Measurements from ENCODE around the gene ZNF839. TPM values are rescaled to one million over a fixed set of nuclear protein-coding genes. Genes with fewer than 3 reads are reported as not detected.

The ZNF839 gene
- total RNA-seq, 4 donors from 2014 or later: 6.7 to 14.1 (median 11.1) TPM

GRCh38 chr14:102341566-102341965 is 22.0 kb downstream of the ZNF839 start:
- no peak for TF ChIP-seq POLR2AphosphoS5 (IDR thresholded peaks at IDR 0.05)
- TF ChIP-seq, protein P1, sequence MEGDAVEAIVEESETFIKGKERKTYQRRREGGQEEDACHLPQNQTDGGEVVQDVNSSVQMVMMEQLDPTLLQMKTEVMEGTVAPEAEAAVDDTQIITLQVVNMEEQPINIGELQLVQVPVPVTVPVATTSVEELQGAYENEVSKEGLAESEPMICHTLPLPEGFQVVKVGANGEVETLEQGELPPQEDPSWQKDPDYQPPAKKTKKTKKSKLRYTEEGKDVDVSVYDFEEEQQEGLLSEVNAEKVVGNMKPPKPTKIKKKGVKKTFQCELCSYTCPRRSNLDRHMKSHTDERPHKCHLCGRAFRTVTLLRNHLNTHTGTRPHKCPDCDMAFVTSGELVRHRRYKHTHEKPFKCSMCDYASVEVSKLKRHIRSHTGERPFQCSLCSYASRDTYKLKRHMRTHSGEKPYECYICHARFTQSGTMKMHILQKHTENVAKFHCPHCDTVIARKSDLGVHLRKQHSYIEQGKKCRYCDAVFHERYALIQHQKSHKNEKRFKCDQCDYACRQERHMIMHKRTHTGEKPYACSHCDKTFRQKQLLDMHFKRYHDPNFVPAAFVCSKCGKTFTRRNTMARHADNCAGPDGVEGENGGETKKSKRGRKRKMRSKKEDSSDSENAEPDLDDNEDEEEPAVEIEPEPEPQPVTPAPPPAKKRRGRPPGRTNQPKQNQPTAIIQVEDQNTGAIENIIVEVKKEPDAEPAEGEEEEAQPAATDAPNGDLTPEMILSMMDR (IDR thresholded peaks at IDR 0.05): no peak
- no peak for TF ChIP-seq EP300 (IDR thresholded peaks at IDR 0.05; ENCODE audit: low read depth)
- no peak for TF ChIP-seq POLR2A (IDR thresholded peaks at IDR 0.05)
- Histone ChIP-seq H3K27me3 (no peaks in the 10 kb centered on the region), H3K36me3 (peaks cover 0 to 41% (median 15%) of the 10 kb centered on the region in 4 donors), H3K4me3 (no peak overlapping the region), H3K4me1 (no peaks in the 10 kb centered on the region), H3K9me3 (no peaks in the 10 kb centered on the region), H3K27ac (no peak overlapping the region)
- intact Hi-C loops (cut with DNase I; ENCODE audit: low total_unique reads): loop anchor here (5.0 kb wide), 1 partner anchor 824 kb away; no protein-coding TSS in a partner anchor
- WGBS, 2 donors (ENCODE audit: low coverage in 1 of 2): 93% methylated on average over 7 of the region's 8 CpGs; no CpG with 5 or more reads in 1 of the 2 donors
- DNase-seq: no peak
- in situ Hi-C loops (cut with MboI; ENCODE audit: low pct_ligation_motif_present in 1 of 4, low pct_unique_long_range_greater_than_20kb in 1 of 4, low sequenced_read_pairs in 3 of 4): no loop called here

- TF ChIP-seq EP300 (IDR thresholded peaks at IDR 0.05; ENCODE audit: low read depth) (no peak), POLR2AphosphoS5 (IDR thresholded peaks at IDR 0.05) (no peak), POLR2A (IDR thresholded peaks at IDR 0.05) (no peak)
- TF ChIP-seq, protein P1 (IDR thresholded peaks at IDR 0.05): no peak
- Histone ChIP-seq H3K4me1 (no peaks in the 10 kb centered on the region), H3K27me3 (no peaks in the 10 kb centered on the region), H3K36me3 (peaks cover 0 to 37% (median 18%) of the 10 kb centered on the region in 4 donors), H3K9me3 (no peaks in the 10 kb centered on the region), H3K4me3 (no peak overlapping the region), H3K27ac (no peak overlapping the region)
- 89 to 90% methylated on average over 5 of the region's 5 CpGs for WGBS, 2 donors (ENCODE audit: low coverage in 1 of 2)
- intact Hi-C loops (cut with DNase I; ENCODE audit: low total_unique reads) (loop anchor here (5.0 kb wide), 1 partner anchor 825 kb away; no protein-coding TSS in a partner anchor), in situ Hi-C loops (cut with MboI; ENCODE audit: low pct_ligation_motif_present in 1 of 4, low pct_unique_long_range_greater_than_20kb in 1 of 4, low sequenced_read_pairs in 3 of 4) (no loop called here)
- no peak for DNase-seq
These were observed 22.7 kb downstream of the ZNF839 start for GRCh38 chr14:102342238-102342637.

GRCh38 chr14:102344084-102344483 is 24.5 kb downstream of the ZNF839 start:
- in situ Hi-C loops (cut with MboI; ENCODE audit: low pct_ligation_motif_present in 1 of 4, low pct_unique_long_range_greater_than_20kb in 1 of 4, low sequenced_read_pairs in 3 of 4): no loop called here
- intact Hi-C loops (cut with DNase I; ENCODE audit: low total_unique reads): loop anchor here (5.0 kb wide), 1 partner anchor 827 kb away; no protein-coding TSS in a partner anchor

GRCh38 chr14:102344485-102344884 is 24.9 kb downstream of the ZNF839 start:
- H3K36me3 ChIP-seq: peaks cover 0 to 47% (median 17%) of the 10 kb centered on the region in 4 donors
- no peak for DNase-seq

More at GRCh38 chr14:102344084-102344483, 24.5 kb downstream of the ZNF839 start:
- H3K9me3 ChIP-seq: no peaks in the 10 kb centered on the region
- H3K27me3 ChIP-seq: no peaks in the 10 kb centered on the region
- DNase-seq: no peak
- no peaks in the 10 kb centered on the region for H3K4me1 ChIP-seq
- H3K36me3 ChIP-seq: peaks cover 0 to 48% (median 17%) of the 10 kb centered on the region in 4 donors
- TF ChIP-seq EP300 (IDR thresholded peaks at IDR 0.05; ENCODE audit: low read depth) (no peak), POLR2A (IDR thresholded peaks at IDR 0.05) (no peak), POLR2AphosphoS5 (IDR thresholded peaks at IDR 0.05) (no peak)
- TF ChIP-seq, protein P1 (IDR thresholded peaks at IDR 0.05): no peak
- H3K27ac ChIP-seq: no peak overlapping the region
- WGBS, 2 donors (ENCODE audit: low coverage in 1 of 2): 17 to 92% methylated on average over 1 to 7 of the region's 7 CpGs
- no peak overlapping the region for H3K4me3 ChIP-seq

More at GRCh38 chr14:102344485-102344884, 24.9 kb downstream of the ZNF839 start:
- TF ChIP-seq, protein P1 (IDR thresholded peaks at IDR 0.05): no peak
- no peak for TF ChIP-seq EP300 (IDR thresholded peaks at IDR 0.05; ENCODE audit: low read depth)
- no peak for TF ChIP-seq POLR2A (IDR thresholded peaks at IDR 0.05)
- no peak for TF ChIP-seq POLR2AphosphoS5 (IDR thresholded peaks at IDR 0.05)
- in situ Hi-C loops (cut with MboI; ENCODE audit: low pct_ligation_motif_present in 1 of 4, low pct_unique_long_range_greater_than_20kb in 1 of 4, low sequenced_read_pairs in 3 of 4): no loop called here
- Histone ChIP-seq H3K4me1 (no peaks in the 10 kb centered on the region), H3K27ac (no peak overlapping the region), H3K4me3 (no peak overlapping the region), H3K27me3 (no peaks in the 10 kb centered on the region), H3K9me3 (no peaks in the 10 kb centered on the region)
- WGBS, 2 donors (ENCODE audit: low coverage in 1 of 2): 84 to 87% methylated on average over 5 of the region's 5 CpGs
- intact Hi-C loops (cut with DNase I; ENCODE audit: low total_unique reads): loop anchor here (5.0 kb wide), 1 partner anchor 827 kb away; no protein-coding TSS in a partner anchor

Data from transverse colon (tissue), 4 donors.